HEK293 (cell line): ENCODE data around the gene NEMP1.

Experiments
- CTCF ChIA-PET: fragments of 350-600 bp; formaldehyde crosslinking; extraction: SDS; loops from one replicate; lab custom pipeline; 2021; ENCODE audit warnings: antibody characterized with exemption; lab: Yijun Ruan, JAX
- POLR2A ChIA-PET: fragments of 300-600 bp; formaldehyde crosslinking; extraction: SDS; loops from one replicate; lab custom pipeline; 2020; ENCODE audit warnings: antibody characterized with exemption, inconsistent platforms; lab: Yijun Ruan, JAX
- H3K27ac ChIP-seq: fragments of 200-500 bp; sonication (Bioruptor generic); 2 replicates; pipeline ENCODE4 v1.5.1; 2014; ENCODE audit warnings: low read depth, low read length, control low read depth, inconsistent platforms; ENCODE audit errors: extremely low read depth
- H3K36me3 ChIP-seq, 2 experiments: fragments of 200-500 bp in 1 of 2; sonication (Bioruptor generic) in 1 of 2; 1 replicate in 1 of 2; 2 replicates in 1 of 2; pipeline ENCODE4 v1.5.1; 2014 to 2017; ENCODE audit warnings: inconsistent platforms in 2 of 2, low read length in 2 of 2; ENCODE audit not compliant: control insufficient read depth in 2 of 2, insufficient read depth in 1 of 2
- H3K4me1 ChIP-seq: fragments of 200-500 bp; sonication (Bioruptor generic); 2 replicates; pipeline ENCODE4 v1.5.1; 2014; ENCODE audit warnings: mild to moderate bottlenecking, low read length, inconsistent platforms; ENCODE audit not compliant: control insufficient read depth, insufficient read depth
- H3K4me3 ChIP-seq: 2 replicates; pipeline ENCODE4 v1.5.1; 2011; ENCODE audit warnings: low read depth, mild to moderate bottlenecking, control low read depth, low read length, moderate library complexity
- H3K9me3 ChIP-seq: fragments of 200-500 bp; sonication (Bioruptor generic); 2 replicates; pipeline ENCODE4 v1.5.1; 2014; ENCODE audit warnings: low read depth, low read length, inconsistent platforms; ENCODE audit not compliant: control insufficient read depth, insufficient read depth
- GLIS2 ChIP-seq: fragments of 450-650 bp; formaldehyde crosslinking; IDR thresholded peaks from 2 replicates; pipeline ENCODE4 v1.5.1; 2016; ENCODE audit warnings: missing biosample characterization, missing genetic modification characterization
- IKZF3 ChIP-seq: fragments of 450-650 bp; IDR thresholded peaks from 2 replicates; pipeline ENCODE4 v1.5.0; 2018; ENCODE audit warnings: missing biosample characterization, mild to moderate bottlenecking, missing genetic modification characterization, moderate library complexity
- KLF7 ChIP-seq: fragments of 450-650 bp; formaldehyde crosslinking; IDR thresholded peaks from 2 replicates; pipeline ENCODE4 v1.5.1; 2016; ENCODE audit warnings: missing biosample characterization, missing genetic modification characterization, borderline replicate concordance
- MZF1 ChIP-seq: fragments of 450-650 bp; formaldehyde crosslinking; IDR thresholded peaks from 2 replicates; pipeline ENCODE4 v1.5.1; 2017; ENCODE audit warnings: missing biosample characterization, missing genetic modification characterization, borderline replicate concordance
- SCRT2 ChIP-seq: fragments of 450-650 bp; formaldehyde crosslinking; IDR thresholded peaks from 2 replicates; pipeline ENCODE4 v1.5.1; 2016; ENCODE audit warnings: missing biosample characterization, missing genetic modification characterization
- ZBTB44 ChIP-seq: fragments of 450-650 bp; IDR thresholded peaks from 2 replicates; pipeline ENCODE4 v1.5.1; 2018; ENCODE audit warnings: missing biosample characterization, mild to moderate bottlenecking, missing genetic modification characterization
- ZNF157 ChIP-seq: fragments of 450-650 bp; formaldehyde crosslinking; IDR thresholded peaks from 2 replicates; pipeline ENCODE4 v1.5.1; 2016; ENCODE audit warnings: missing biosample characterization, missing genetic modification characterization
- ZNF19 ChIP-seq: fragments of 450-650 bp; formaldehyde crosslinking; IDR thresholded peaks from 2 replicates; pipeline ENCODE4; 2016; ENCODE audit warnings: missing biosample characterization, missing genetic modification characterization, low read depth
- ZNF214 ChIP-seq: fragments of 450-650 bp; formaldehyde crosslinking; IDR thresholded peaks from 2 replicates; pipeline ENCODE4 v1.5.1; 2017; ENCODE audit warnings: missing biosample characterization, mild to moderate bottlenecking, missing genetic modification characterization, borderline replicate concordance
- ZNF366 ChIP-seq: fragments of 450-650 bp; formaldehyde crosslinking; conservative IDR thresholded peaks from 2 replicates; pipeline ENCODE4 v1.5.1; 2016; ENCODE audit warnings: missing biosample characterization, missing genetic modification characterization
- ZNF792 ChIP-seq: fragments of 450-650 bp; formaldehyde crosslinking; IDR thresholded peaks from 2 replicates; pipeline ENCODE4 v1.5.1; 2016; ENCODE audit warnings: missing biosample characterization, missing genetic modification characterization
- ZSCAN30 ChIP-seq: fragments of 450-650 bp; IDR thresholded peaks from 2 replicates; pipeline ENCODE4 v1.5.1; 2018; ENCODE audit warnings: missing biosample characterization, mild to moderate bottlenecking, missing genetic modification characterization, moderate library complexity
- TF ChIP-seq, protein P1 (sequence below): fragments of 450-650 bp; formaldehyde crosslinking; IDR thresholded peaks from 2 replicates; pipeline ENCODE4 v1.5.1; 2016; ENCODE audit warnings: missing biosample characterization, missing genetic modification characterization
- TF ChIP-seq, protein P2 (sequence below): fragments of 450-650 bp; formaldehyde crosslinking; IDR thresholded peaks from 2 replicates; pipeline ENCODE4 v1.5.1; 2016; ENCODE audit warnings: missing biosample characterization, missing genetic modification characterization
- TF ChIP-seq, protein P3 (sequence below): fragments of 450-650 bp; formaldehyde crosslinking; IDR thresholded peaks from 2 replicates; pipeline ENCODE4 v1.5.1; 2016; ENCODE audit warnings: missing biosample characterization, missing genetic modification characterization
- TF ChIP-seq, protein P4 (sequence below): fragments of 450-650 bp; formaldehyde crosslinking; IDR thresholded peaks from 2 replicates; pipeline ENCODE4 v1.5.1; 2017; ENCODE audit warnings: missing biosample characterization, missing genetic modification characterization

The NEMP1 gene

DNA sequence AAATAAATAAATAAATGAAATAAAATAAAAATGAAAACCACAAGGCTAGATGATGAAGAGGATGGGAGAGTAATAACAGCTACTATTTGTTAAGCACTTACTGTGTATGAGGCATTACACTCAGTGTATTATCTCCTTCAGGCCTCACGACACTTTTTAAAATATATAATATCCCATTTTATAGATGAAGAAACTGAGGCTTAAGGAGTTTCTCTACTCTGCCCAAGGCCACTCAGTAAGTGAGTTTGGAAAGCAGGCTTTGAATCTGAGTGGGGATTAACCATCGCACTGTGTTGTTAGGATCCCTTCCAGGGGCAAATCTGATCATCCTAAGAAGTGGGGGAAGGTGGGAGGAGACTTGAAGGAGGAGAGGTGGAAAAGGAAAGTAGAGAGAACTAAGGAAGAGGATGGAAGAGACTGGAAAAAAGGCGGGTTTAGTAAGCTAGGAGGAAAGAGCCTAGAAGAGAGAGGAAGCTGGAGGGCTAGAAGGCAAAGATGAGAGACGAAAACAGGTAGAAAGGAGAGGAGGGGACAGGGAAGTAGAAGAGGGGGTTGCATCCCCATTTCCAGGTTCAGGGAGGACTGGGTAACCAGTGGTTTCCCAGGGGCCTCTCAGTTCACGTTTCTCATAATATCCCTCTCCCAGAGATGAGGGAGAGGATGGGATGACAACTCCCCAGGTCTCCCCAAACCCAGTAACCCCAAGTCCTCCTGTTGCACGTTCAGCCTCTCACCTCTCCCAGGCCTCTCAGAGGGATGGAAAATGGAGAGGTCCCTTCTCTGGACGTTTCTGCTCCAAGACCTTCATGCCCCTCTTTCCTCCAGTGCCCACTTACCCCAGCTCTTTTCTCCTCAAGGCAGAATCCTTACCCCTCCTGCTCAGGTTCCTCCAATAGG is 30.9 kb upstream of the NEMP1 start:
- H3K27ac ChIP-seq = no peak overlapping the region

DNA sequence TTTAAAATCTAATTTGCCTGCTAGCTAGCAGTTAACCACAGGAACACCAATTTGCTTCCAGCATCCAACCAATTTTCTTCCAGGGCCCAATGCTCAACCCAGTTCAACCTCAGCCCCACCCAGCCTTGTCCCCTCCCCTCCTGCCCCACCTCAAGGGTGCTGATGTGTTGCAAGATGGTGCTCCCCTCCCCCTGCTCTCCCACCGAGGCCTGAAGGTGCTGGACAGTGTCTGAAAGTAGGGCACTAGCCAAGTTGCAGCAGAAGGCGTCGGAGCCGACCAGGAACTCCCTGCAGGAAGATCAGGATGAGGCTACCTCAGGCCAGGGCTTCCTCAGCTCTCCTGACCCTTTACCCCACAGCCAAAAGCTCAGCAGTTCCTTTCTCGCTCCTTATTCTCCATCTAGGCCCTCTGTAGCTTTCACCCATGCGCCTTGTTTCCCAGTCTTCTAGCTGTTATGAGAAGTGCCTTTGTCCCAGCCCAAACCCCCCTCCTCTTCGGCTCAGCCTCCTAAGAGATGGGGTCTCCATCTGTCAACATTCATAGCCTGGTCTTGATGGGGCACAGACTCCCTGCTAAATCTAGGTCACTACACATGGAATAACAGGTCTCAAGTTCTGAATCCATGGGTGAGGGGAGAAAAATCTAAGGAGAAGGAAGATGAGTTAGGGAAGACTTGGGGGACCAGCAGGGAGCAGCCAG is 29.0 kb upstream of the NEMP1 start:
- ChIA-PET POLR2A (no interaction called here), CTCF (interaction anchor here (0.7 to 6.4 kb wide), 6 partner anchors 15 to 38 kb away, joined by 3 to 135 read pairs (median 4); no protein-coding TSS in a partner anchor)
- Histone ChIP-seq H3K27ac (no peak overlapping the region), H3K4me1 (0 out of 2 replicates have a peak, but pooled peaks cover 3% of the 10 kb centered on the region), H3K9me3 (no peaks in the 10 kb centered on the region), H3K4me3 (no peak overlapping the region), H3K36me3 (peaks cover 0 to 20% of the 10 kb centered on the region in 2 experiments; a peak in 1 of 3 replicates)
- TF ChIP-seq, protein P1, sequence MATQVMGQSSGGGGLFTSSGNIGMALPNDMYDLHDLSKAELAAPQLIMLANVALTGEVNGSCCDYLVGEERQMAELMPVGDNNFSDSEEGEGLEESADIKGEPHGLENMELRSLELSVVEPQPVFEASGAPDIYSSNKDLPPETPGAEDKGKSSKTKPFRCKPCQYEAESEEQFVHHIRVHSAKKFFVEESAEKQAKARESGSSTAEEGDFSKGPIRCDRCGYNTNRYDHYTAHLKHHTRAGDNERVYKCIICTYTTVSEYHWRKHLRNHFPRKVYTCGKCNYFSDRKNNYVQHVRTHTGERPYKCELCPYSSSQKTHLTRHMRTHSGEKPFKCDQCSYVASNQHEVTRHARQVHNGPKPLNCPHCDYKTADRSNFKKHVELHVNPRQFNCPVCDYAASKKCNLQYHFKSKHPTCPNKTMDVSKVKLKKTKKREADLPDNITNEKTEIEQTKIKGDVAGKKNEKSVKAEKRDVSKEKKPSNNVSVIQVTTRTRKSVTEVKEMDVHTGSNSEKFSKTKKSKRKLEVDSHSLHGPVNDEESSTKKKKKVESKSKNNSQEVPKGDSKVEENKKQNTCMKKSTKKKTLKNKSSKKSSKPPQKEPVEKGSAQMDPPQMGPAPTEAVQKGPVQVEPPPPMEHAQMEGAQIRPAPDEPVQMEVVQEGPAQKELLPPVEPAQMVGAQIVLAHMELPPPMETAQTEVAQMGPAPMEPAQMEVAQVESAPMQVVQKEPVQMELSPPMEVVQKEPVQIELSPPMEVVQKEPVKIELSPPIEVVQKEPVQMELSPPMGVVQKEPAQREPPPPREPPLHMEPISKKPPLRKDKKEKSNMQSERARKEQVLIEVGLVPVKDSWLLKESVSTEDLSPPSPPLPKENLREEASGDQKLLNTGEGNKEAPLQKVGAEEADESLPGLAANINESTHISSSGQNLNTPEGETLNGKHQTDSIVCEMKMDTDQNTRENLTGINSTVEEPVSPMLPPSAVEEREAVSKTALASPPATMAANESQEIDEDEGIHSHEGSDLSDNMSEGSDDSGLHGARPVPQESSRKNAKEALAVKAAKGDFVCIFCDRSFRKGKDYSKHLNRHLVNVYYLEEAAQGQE (tag by site-specific recombination) = peak; percentile 78
- TF ChIP-seq ZNF792 (tag by site-specific recombination) (no peak), ZNF19 (tag by site-specific recombination) (no peak)

More for the DNA sequence above, 30.9 kb upstream of the NEMP1 start:
- Histone ChIP-seq H3K36me3 (peaks cover 0 to 16% of the 10 kb centered on the region in 2 experiments; a peak in 1 of 3 replicates), H3K9me3 (no peaks in the 10 kb centered on the region), H3K4me3 (no peak overlapping the region), H3K4me1 (0 out of 2 replicates have a peak, but pooled peaks cover 3% of the 10 kb centered on the region)
- TF ChIP-seq ZNF157 (tag by site-specific recombination) (no peak), SCRT2 (tag by site-specific recombination) (peak; percentile 41; the same call in 1 of the 2 replicates), GLIS2 (tag by site-specific recombination) (no peak), ZBTB44 (tag by site-specific recombination) (no peak), MZF1 (no peak), ZNF366 (tag by site-specific recombination) (peak; percentile 72)
- POLR2A ChIA-PET = interaction anchor here (1.6 kb wide), 1 partner anchor 18 kb away, joined by 10 read pairs; no protein-coding TSS in a partner anchor
- CTCF ChIA-PET = interaction anchor here (0.6 to 6.4 kb wide), 7 partner anchors 14 to 823 kb away, joined by 3 to 135 read pairs (median 3); no protein-coding TSS in a partner anchor

DNA sequence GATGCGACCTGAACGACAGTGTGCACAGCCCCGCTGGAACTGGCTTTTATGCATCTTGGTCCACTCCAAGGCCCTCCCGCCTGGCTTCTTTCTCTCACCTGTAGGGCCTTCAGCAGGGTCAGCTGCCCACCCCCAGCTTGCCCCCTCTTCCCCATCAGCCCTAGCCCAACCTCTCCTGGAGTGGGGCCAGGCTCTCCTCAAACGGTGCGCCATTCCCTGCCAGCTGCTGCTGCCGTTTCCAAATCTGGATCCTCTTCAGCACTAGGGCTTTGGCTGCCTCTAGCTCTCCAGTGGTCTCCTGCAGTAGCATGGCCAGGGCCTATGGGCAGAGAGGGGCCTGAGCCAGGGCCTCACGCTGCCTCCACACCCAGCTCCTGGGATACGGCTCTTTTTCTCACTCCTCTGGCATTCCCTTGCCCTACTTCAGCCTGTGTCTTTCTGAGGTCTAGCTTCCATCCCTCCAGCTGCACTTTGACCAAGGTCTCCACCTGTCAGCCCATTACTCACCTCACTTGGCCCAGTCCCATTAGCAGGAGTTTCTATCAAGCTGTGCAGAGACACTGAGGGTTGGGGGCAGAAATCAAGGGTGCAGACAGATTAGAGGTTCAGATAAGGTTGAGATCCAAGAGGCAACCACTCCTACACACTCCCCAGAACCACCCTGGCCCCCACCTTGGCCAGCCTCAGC is 27.6 kb upstream of the NEMP1 start:
- H3K9me3 ChIP-seq = no peaks in the 10 kb centered on the region
- no peak overlapping the region for H3K27ac ChIP-seq
- H3K4me1 ChIP-seq = 0 out of 2 replicates have a peak, but pooled peaks cover under 1% of the 10 kb centered on the region
- ChIA-PET CTCF (interaction anchor here (0.6 to 1.4 kb wide), 6 partner anchors 14 to 608 kb away, joined by 3 to 7 read pairs (median 3); partner anchors contain the start of gene NEMP1), POLR2A (interaction anchor here (0.9 kb wide), 1 partner anchor 18 kb away, joined by 3 read pairs; no protein-coding TSS in a partner anchor)
- H3K4me3 ChIP-seq = no peak overlapping the region
- peaks cover 0 to 20% of the 10 kb centered on the region in 2 experiments; a peak in 1 of 3 replicates for H3K36me3 ChIP-seq
- TF ChIP-seq ZSCAN30 (tag by site-specific recombination) (no peak), ZNF214 (tag by site-specific recombination) (no peak), IKZF3 (tag by site-specific recombination) (no peak), KLF7 (tag by site-specific recombination) (no peak)
- TF ChIP-seq, protein P2, sequence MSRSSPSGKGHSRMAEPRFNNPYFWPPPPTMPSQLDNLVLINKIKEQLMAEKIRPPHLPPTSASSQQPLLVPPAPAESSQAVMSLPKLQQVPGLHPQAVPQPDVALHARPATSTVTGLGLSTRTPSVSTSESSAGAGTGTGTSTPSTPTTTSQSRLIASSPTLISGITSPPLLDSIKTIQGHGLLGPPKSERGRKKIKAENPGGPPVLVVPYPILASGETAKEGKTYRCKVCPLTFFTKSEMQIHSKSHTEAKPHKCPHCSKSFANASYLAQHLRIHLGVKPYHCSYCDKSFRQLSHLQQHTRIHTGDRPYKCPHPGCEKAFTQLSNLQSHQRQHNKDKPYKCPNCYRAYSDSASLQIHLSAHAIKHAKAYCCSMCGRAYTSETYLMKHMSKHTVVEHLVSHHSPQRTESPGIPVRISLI (tag by site-specific recombination) = no peak
- TF ChIP-seq, protein P3, sequence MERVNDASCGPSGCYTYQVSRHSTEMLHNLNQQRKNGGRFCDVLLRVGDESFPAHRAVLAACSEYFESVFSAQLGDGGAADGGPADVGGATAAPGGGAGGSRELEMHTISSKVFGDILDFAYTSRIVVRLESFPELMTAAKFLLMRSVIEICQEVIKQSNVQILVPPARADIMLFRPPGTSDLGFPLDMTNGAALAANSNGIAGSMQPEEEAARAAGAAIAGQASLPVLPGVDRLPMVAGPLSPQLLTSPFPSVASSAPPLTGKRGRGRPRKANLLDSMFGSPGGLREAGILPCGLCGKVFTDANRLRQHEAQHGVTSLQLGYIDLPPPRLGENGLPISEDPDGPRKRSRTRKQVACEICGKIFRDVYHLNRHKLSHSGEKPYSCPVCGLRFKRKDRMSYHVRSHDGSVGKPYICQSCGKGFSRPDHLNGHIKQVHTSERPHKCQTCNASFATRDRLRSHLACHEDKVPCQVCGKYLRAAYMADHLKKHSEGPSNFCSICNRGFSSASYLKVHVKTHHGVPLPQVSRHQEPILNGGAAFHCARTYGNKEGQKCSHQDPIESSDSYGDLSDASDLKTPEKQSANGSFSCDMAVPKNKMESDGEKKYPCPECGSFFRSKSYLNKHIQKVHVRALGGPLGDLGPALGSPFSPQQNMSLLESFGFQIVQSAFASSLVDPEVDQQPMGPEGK = no peak
- TF ChIP-seq, protein P4, sequence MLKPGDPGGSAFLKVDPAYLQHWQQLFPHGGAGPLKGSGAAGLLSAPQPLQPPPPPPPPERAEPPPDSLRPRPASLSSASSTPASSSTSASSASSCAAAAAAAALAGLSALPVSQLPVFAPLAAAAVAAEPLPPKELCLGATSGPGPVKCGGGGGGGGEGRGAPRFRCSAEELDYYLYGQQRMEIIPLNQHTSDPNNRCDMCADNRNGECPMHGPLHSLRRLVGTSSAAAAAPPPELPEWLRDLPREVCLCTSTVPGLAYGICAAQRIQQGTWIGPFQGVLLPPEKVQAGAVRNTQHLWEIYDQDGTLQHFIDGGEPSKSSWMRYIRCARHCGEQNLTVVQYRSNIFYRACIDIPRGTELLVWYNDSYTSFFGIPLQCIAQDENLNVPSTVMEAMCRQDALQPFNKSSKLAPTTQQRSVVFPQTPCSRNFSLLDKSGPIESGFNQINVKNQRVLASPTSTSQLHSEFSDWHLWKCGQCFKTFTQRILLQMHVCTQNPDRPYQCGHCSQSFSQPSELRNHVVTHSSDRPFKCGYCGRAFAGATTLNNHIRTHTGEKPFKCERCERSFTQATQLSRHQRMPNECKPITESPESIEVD = no peak
